ENCODE results near the gene BEAN1.
"Not testable (repeated sequence)": the region's sequence is repeated elsewhere in the genome, so short reads cannot be mapped to it uniquely, and the experiment has no call there.

Gene BEAN1

DNA sequence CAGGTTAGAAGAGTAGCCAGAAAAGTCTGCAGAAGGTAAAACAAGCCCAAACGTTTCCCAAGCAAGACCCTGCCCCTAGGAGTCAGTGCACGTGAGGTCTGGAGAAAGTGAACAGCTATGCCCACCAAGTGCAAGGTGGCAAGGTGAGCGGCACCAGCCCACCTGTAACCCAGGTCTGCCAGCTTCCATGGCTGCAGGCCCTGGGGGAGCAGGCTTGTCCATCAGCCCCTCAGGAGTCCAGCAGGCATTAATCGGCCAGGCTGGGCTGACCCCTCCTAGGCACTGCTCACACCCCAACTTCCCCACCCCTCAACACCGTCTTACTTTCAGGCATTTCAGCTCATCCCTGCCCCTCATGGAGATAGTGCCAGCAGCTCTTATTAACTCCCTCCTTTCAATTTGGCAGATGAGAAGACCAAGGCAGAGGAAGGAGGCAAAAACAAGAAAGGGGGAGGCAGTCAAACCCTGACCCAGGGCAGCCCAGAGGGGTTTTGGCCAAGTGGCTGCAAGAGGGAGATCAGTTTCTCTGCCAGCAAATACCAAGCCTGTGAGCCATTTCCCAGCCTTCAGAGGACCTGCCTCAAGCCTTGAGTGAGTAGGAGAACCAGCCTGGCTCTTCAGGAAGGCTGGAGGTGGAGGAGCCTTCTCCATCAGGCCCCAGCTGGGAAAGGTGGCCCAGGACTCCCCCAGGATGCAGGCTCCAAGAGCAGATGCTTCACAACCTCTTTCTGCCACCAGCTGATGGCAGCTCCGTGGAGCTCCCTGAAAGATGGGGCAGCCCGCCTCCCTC, 14.7 kb downstream of the BEAN1 start:
- no peak for DNase-seq (ENCODE audit: low spot score)

DNA sequence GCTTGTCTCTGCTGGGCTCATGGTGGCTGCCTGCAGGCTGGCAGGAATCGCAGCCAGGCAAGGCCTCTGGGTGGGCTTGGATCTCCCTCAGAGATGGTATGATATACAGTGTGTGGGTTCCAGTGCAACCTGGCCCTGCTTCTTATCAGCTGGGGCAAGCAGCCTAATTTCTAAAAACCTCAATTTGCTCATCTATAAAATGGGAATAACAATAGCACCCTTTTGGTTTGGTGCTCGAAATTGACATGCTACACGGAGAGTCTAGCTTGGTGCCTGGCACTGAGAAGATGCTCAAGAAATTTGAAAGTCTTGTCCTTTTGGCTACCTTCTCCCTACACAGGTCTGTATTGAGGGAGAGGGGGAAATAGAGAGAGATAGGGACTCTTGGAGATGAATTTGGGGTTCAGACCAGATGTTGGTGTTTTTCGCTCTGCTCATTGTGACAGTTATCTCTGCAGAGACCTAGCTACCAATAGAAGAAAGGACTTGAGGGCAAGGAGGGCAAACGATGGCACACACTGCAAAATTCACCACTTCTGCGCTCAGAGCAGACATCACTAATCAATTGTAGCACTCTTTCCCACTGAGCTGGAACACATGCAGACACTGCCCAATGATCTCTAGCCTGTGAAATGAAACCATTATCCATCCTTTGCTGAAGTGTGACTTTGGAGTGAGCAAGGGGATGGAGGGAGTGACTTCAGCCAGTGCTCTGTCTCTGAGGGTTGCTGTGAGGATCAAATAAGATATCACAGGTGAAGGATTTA, 15.6 kb downstream of the BEAN1 start:
- no peak for DNase-seq (ENCODE audit: low spot score)

DNA sequence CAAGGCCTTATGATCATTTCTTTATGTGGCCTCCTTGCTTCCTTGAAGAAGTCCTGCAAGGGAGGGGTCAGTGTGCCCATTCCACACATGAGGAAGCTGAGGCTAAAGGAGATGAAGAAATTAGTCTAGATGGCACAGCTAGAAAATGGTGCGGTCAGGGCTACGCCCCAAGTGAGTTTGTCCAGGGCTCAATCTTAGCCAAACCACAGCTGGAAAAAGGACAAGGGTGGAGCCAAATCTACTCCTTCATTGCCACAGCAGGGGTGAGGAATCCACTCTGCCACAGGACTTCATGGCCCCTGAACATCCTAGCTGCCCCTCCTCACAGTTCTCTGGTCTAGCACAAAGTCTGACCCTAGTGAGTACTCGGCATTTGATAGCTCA, 16.2 kb downstream of the BEAN1 start:
- no peak for DNase-seq (ENCODE audit: low spot score)

DNA sequence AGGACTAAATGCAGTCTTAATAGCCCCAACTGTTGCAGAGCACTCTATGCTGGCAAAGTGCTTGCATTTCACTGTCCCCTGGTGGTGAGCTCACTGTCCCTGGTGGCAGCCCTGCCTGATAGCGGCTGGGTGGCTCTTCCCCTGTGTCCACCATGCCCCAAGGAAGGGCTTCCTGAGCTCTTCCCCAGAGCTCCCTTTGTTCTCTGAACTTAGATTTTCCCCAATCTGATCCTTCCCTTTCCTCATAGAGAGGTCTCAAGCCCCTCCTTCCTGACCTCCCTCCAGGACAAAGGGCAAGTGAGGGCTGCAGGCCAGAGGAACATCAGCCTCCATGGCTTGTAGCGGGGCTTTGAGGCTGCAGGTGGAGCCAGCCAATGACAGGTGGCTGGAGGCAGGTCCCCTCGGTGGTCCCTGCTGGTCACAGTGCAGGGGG, 17.0 kb downstream of the BEAN1 start:
- DNase-seq (ENCODE audit: low spot score) = no peak

DNA sequence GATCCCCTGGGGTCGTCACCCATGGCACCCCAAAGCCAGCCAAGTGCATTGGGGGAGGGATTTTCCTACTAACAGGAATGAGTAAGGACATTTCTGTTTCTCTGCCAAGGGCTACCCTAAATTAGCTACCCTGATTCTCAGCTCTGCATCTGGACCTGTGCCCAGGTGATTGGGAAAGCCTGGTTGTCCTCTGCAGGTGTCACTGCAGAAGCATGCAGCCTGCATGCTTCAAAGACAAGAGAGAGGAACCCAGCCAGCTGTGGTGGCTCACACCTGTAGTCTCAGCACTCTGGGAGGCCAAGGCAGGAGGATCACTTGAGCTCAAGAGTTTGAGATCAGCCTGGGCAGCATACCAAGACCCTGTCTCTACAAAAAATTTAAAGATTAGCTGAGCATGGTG, 19.6 kb downstream of the BEAN1 start:
- no peak for DNase-seq (ENCODE audit: low spot score)

DNA sequence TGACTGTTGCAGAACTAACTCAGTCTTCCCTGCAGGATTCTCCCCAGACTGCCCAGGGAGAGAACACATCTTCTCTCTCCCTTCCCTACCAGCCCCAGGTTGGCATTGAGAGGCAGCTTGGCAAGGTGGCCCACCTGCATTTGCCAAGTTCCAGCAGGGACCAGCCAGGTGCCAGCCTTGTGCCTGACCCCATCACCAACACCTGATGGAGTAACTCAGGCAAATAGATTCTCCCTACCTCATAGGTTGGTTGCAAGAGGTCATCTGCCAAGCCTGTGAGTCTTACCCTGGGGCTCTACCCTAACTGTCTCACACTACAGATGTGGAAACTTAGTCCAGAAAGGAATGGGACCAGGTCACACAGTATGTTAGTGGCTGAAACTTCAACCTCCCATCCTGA, 20.4 kb downstream of the BEAN1 start:
- DNase-seq (ENCODE audit: low spot score) = no peak

DNA sequence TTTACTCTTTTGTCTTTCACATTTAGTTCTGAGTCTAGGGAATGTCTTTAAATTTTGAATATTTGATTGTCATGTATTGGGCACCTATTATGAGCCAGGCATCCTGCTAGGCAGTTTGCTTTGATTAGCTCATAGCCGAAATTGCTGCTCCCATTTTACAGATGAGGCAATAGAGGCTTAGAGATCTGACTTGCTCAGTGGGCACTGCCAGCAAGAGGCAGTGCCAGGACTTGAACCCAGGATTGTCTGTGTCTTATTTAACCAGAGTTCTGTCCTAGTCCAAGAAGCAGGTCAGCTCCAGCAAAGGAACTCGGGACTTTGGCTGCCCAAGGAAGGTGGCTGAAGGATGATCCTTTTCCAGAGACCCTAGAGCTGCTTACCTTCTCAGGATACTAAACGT, 24.5 kb downstream of the BEAN1 start:
- no peak for DNase-seq (ENCODE audit: low spot score)

DNA sequence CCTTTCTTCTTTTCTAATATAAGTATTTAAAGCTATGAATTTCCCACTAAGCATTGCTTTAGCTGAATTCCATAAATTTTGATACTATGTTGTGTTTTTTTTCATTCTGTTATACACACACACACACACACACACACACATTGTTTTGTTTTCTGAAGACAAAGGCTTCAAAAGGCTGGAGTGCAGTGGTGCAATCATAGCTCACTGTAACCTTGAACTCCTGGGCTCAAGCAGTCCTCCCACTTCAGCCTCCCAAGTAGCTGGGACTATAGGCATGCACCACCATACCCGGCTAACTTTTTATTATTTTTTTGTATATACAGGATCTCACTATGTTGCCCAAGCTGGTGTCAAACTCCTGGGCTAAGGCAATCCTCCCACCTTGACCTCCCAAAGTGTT, 26.1 kb downstream of the BEAN1 start:
- DNase-seq (ENCODE audit: low spot score) = not testable (repeated sequence)

DNA sequence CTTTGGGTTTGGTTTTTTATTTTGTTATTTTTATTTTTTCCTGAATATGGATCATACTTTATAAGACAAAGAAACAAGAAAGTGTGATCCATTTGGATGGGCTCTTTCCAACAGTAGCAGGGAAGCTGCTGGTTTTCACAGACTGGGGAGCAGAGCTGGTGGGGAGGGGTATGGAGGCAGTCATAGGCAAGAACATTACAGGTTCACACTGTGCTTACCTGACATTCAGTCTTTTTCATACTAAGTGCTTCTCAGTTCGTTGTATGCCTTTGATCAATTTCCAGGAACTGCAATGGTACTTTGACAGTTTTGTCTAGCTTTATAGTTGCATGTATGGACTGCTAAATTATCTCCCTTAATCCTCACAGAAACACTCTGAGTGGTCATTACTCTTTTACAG, 27.7 kb downstream of the BEAN1 start:
- DNase-seq (ENCODE audit: low spot score) = no peak

DNA sequence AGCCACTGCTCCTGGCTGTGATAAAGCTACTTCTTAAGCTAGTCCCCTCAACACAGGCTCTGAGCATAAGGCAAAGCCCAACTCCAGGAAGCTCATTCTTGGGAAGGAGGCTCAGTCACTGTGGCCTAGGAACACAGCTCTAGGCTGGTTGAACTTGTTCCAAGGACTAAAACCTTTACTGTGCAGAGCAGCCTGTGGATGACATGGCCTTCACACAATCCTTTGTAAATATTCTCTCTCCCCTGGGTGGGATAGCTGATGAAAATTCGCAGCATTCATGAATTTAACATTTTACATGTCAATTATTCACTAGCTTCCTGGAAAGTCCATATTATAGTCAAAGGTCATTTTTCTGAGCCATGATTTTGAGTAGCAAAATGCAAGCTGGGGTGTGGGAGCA, 28.9 kb downstream of the BEAN1 start:
- no peak for DNase-seq (ENCODE audit: low spot score)

DNA sequence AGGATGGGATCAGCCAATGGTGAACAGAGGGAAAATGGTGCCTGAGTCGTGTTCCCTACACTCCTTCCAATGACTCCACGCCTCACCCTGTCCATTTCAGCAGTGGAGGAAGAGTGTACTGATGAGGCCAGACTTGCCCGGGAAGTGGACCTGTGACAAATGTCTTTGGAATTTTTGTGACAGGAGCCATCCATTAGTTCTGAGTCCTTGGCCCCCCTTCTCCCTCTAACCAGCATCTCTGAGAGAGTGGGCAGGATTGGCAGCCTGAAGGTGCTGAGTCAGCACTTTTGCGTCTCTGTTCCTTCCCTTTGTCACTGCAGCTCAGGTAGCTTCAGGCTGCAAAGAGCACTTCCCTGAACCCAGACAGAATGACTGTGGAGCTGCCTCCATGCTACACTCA, 30.8 kb downstream of the BEAN1 start:
- DNase-seq (ENCODE audit: low spot score) = no peak

DNA sequence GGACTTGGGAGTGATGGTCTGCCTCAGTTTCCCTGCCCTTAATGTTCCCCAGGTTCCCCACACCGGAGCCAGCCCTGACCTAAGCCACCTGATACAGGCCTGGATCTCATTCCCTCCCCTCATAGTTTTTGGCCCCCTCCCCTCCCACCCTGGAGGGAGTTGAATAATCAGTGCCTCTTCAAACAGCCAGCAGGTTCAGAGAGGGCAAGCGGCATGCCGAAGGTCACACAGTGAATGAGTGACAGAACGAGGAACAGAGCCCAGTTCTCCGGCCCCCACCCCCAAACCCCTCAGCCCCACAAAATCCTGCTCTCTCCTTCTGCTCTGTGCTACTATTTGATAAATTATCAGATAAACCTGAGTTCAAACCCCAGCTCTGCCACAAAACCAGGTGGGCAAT, 31.2 kb downstream of the BEAN1 start:
- no peak for DNase-seq (ENCODE audit: low spot score)

DNA sequence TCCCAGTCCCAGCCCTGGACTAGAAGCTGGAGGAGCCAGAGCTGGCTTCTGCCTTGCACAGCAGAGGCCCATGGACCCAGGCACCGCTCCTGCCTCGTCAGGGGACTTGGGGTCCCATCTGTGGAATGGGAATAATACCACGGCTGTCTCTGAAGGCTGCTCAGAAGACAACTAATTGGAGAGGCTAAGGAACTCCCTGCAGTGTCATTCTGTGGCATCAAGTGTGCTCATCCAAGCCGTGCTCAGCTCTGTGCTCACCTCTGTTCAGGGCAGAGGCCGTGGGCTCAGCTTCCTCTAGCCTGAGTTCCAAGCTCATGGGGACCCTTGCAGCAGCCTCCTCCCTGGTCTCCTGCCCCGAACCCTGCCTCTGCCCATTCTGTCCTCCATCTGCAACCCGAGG, 31.8 kb downstream of the BEAN1 start:
- no peak for DNase-seq (ENCODE audit: low spot score)

DNA sequence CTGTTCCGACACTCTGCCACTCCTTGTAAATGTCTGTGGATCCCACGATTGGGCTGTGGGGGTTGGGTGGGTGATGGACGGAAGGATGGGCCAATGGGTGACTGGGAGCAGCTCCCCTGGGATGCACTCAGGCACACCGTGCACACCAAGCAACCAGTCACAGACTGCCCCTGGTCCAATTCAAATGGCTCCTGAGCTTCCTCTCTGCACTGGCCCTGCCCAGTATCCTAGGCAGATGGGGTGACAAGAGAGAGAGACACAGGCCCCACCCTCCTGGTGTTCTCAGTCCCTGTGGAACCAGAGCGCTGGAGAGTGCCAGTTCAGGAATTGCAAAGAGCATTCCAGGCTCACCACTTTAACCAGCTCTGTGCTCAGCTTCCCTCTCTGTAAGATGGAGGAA, 32.8 kb downstream of the BEAN1 start:
- no peak for DNase-seq (ENCODE audit: low spot score)

DNA sequence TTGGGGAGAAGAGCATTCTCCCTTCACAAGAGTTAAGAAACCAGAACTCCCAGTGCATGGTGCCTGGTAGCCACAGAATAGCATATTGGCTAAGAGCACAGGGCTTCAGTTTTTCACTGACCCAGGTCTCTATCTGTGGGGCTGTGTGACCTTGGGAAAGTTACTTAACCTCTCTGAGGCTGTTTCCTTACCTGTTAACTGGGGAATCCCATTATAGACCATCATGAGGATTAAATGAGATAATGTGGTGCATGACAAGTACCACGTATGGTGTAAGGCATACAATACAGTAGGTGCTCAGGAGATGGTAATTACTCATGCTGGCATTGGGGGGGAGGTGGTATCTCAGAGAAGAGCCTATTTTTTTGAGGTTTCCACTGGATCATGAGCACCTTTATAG, 33.6 kb downstream of the BEAN1 start:
- DNase-seq (ENCODE audit: low spot score) = no peak

DNA sequence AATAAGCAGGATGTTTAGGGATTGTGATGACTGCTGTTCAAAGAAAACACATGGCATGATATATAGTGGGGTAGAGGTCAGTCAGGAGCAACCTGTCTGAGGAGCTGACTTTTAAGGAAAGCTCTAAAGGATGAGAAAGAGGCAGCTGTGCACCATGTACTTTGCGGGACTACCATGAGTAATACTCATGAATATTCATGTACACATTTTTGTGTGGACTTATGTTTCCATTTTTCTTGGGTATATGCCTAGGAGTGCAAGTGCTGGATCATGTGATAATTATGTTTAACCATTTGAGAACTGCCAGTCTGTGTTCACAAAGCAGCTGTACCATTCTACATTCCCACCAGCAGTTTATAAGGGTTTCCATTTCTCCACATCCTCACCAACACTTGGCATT, 35.8 kb downstream of the BEAN1 start:
- no peak for DNase-seq (ENCODE audit: low spot score)

DNA sequence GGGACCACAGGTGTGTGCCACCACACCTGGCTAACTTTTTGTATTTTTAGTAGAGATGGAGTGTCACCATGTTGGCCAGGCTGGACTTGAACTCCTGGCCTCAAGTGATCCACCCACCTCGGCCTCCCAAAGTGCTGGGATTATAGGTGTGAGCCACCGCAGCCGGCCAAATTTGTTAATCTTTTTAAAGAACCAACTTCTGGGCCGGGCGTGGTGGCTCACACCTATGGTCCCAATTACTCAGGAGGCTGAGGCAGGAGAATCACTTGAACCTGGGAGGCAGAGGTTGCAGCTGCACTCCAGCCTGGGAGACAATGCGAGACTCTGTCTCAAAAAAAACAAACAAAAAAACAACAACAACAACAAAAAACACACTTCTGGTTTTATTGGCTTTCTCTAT, 38.9 kb downstream of the BEAN1 start:
- not testable (repeated sequence) for DNase-seq (ENCODE audit: low spot score)

DNA sequence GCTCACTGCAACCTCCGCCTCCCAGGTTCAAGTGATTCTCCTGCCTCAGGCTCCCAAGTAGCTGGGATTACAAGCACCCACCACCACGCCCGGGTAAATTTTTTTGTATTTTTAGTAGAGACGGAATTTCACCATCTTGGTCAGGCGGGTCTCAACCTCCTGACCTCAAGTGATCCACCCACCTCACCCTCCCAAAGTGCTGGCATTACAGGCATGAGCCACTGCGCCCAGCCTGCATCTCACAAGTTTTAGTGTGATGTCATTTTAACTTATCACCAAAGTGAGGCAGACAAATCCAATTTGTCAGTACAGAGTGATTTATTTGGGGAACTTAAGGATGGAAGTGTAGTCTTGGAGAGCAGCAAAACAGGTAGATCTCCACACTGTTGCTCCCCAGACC, 39.5 kb downstream of the BEAN1 start:
- not testable (repeated sequence) for DNase-seq (ENCODE audit: low spot score)

DNA sequence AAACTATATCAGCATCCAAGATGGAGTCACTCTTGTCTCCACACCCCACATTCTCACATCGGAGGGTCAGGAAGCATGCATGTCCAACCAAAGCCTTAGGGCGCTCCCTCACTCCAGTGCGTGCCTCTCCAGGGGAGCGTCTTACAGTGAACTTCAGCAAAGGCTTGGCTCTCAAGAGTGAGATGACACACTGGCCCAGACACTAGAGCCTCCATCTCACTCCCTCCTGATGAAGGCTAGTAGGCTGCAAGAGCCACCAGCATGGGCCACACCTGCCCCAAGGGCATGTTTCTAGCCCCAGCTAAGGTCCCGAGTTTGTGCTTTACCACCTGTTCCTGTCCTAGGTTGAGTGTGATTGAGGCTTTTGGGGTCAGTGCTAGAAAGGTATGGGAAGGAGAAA, 40.5 kb downstream of the BEAN1 start:
- DNase-seq (ENCODE audit: low spot score) = no peak

DNA sequence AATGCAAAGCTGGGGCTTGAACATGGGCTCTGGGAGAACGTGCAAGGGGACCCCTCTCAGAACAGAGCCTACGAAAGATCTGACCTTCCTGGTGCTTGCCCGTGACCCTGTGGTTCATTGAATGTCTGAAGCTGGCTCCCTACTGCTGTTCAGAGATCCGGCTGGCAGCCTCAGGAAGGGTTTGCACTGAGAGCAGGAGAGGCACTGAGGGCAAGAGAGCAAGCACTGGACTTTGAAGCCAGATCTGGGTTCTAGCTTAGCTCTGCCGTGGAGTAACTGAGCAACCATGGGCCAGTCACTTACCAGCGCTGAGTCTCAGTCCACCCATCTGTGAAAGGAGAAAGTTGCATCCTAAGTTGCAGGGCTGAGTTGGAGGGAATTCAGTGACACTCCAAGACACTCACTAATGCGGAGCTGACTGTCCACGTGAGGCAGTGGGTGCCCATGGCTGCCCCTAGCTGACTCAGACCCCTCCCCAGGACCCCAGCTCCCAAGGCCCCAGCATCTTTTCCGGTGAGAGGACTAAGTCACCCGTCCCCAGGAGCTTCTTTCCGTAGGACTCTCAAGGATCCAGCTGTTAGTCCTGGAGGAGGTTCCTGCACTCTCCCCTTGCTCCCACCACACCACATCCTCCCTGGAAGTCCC, 41.3 kb downstream of the BEAN1 start:
- no peak for DNase-seq (ENCODE audit: low spot score)

DNA sequence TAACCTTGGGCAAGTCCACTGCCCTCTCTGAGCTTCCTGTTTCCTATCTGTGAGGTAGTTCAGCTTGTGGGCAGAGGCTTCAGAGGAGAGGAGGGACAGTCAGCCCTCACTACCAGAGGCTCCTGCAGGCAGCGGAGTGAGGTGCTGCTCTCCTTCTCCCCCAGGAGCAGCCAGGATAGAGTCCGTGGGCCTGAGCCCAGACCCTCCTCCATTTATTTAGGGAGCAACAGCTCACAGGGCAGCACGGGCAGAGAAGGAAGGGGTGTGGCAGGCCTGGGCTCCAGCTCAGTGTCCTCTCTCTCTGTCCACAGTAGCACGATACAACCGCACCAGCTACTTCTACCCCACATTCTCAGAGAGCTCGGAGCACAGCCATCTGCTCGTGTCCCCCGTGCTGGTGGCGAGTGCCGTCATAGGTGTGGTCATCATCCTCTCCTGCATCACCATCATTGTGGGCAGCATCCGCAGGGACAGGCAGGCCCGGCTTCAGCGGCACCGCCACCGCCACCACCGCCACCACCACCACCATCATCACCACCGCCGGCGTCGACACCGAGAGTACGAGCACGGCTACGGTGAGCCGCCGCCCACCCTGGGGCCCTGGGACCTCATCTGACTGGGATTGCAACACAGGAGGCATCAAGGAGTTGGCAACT, 42.3 kb downstream of the BEAN1 start:
- DNase-seq (ENCODE audit: low spot score) = no peak

DNA sequence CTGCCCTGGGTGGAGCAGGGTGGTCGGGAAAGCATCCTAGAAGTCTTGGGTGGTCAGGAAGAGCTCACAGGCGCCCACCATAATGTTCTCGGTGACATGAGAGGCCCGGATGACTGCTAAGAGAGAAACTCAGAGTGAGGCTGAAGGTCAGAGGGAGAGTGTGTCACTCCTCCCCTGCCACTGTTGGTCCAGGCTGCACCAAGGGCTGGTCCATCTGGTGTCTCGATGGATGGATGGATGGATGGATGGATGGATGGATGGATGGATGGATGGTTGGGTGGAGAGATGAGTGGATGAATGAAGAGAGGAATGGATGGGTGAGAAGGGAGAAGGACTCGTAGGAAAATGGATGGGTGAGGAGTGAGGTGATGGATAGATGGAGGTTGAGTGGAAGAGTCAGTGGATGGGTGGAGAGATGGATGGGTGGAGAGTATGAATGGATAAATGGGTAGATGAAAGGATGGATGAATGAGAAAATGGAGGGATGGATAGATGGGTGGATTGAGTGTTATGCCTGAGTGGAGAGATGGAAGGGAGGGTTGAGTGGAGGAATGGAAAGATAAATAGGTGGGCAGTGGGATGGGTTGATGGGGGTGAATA, 43.0 kb downstream of the BEAN1 start:
- DNase-seq (ENCODE audit: low spot score) = no peak
